Natural killer cell (primary cell): Measurements from ENCODE around the gene HK1. TPM values are rescaled to one million over a fixed set of nuclear protein-coding genes. Genes with fewer than 3 reads are reported as not detected.

Experiments
- ATAC-seq, 3 donors: fragments of 150-1000 bp in 2 of 3; fragments of 200-7000 bp in 1 of 3; cut with Tn5 transposase; 1 replicate in 1 of 3; 2 replicates in 2 of 3; pipeline ENCODE4 v1.10.0; 2021; ENCODE audit warnings: mild to moderate bottlenecking in 2 of 3, moderate library complexity in 2 of 3
- DNase-seq, 2 donors: peaks; one replicate each; pipeline versions ENCODE4 v3.0.0 to v3.0.0-alpha.2; 2013 to 2021; ENCODE audit warnings: mixed read lengths in 1 of 2
- H3K27ac ChIP-seq: one replicate; pipeline ENCODE4 v1.5.1; 2013; ENCODE audit warnings: mild to moderate bottlenecking, low read length
- H3K27me3 ChIP-seq: one replicate; pipeline ENCODE4 v1.6.1; 2013; ENCODE audit warnings: low read length; ENCODE audit not compliant: control insufficient read depth, insufficient read depth
- H3K36me3 ChIP-seq: one replicate; pipeline ENCODE4 v1.6.1; 2013; ENCODE audit warnings: low read length; ENCODE audit not compliant: control insufficient read depth, insufficient read depth
- H3K4me1 ChIP-seq: one replicate; pipeline ENCODE4 v1.6.1; 2013; ENCODE audit warnings: low read length; ENCODE audit not compliant: control insufficient read depth, insufficient read depth
- H3K4me3 ChIP-seq: one replicate; pipeline ENCODE4 v1.5.1; 2013; ENCODE audit warnings: low read length
- H3K9me3 ChIP-seq: one replicate; pipeline ENCODE4 v1.6.1; 2013; ENCODE audit warnings: low read length; ENCODE audit not compliant: control insufficient read depth, insufficient read depth
- H3K27ac Mint-ChIP-seq, 2 donors: one replicate each; pipeline ENCODE4 v1.8.0; 2022; ENCODE audit warnings: mild to moderate bottlenecking in 2 of 2, mixed read lengths in 2 of 2, moderate library complexity in 1 of 2
- H3K27me3 Mint-ChIP-seq, 2 donors: one replicate each; pipeline ENCODE4 v1.8.0; 2022; ENCODE audit warnings: low read depth in 2 of 2, mixed read lengths in 2 of 2
- H3K36me3 Mint-ChIP-seq: one replicate; pipeline ENCODE4 v1.8.0; 2022; ENCODE audit warnings: mixed read lengths
- H3K4me1 Mint-ChIP-seq, 2 donors: one replicate each; pipeline ENCODE4 v1.8.0; 2022; ENCODE audit warnings: mixed read lengths in 2 of 2
- H3K4me3 Mint-ChIP-seq: one replicate; pipeline ENCODE4 v1.8.0; 2022; ENCODE audit warnings: mild to moderate bottlenecking, moderate library complexity, mixed read lengths
- H3K9me3 Mint-ChIP-seq, 2 donors: one replicate each; pipeline ENCODE4 v1.8.0; 2022; ENCODE audit warnings: mixed read lengths in 2 of 2
- CTCF ChIP-seq: fragments of 200-600 bp; IDR thresholded peaks from one replicate; pipeline ENCODE4 v1.8.0; 2022; ENCODE audit warnings: antibody characterized with exemption
- WGBS: methylation state at CpG from one replicate; pipeline ENCODE4 v1.1.7; 2013; ENCODE audit warnings: missing lambda C conversion rate; ENCODE audit not compliant: insufficient coverage; 5-methylcytosine and 5-hydroxymethylcytosine counted together
- intact Hi-C: fragments of 100-400 bp; cut with micrococcal nuclease; formaldehyde crosslinking; loops from one replicate; pipeline ENCODE4 v1.14.2; 2022
- total RNA-seq, 4 donors: library from RNA; stranded (reverse); fragments of 120-200 nt in 1 of 4; gene quantifications; one replicate each; pipeline versions ENCODE4 v1.2.3 to v1.2.4, GENCODE V29; 2013 to 2022

Gene HK1
- total RNA-seq, 3 donors from 2014 or later (not counting 1 experiment from before 2014, with no cell fraction given) = 58.4 to 72.6 (median 69.5) TPM

- Histone ChIP-seq H3K4me3 (no peak overlapping the region), H3K36me3 (no peaks in the 10 kb centered on the region), H3K9me3 (no peaks in the 10 kb centered on the region), H3K27ac (no peak overlapping the region), H3K27me3 (no peaks in the 10 kb centered on the region), H3K4me1 (peaks cover 10% of the 10 kb centered on the region)
- Mint-ChIP-seq H3K9me3 (no peaks in the 10 kb centered on the region), H3K27ac (no peak overlapping the region), H3K4me3 (no peak overlapping the region), H3K27me3 (no peaks in the 10 kb centered on the region), H3K36me3 (no peaks in the 10 kb centered on the region), H3K4me1 (peaks cover 6 to 18% of the 10 kb centered on the region in 2 donors)
- no peak for ATAC-seq
- 80% methylated on average over 10 of the region's 11 CpGs for WGBS
- no peak for DNase-seq
- TF ChIP-seq CTCF = no peak
- intact Hi-C loops = no loop called here
Observed at GRCh38 chr10:69242040-69242851, 36.0 kb upstream of the HK1 start.

- no peaks in the 10 kb centered on the region for H3K9me3 ChIP-seq
- Mint-ChIP-seq H3K36me3 (no peaks in the 10 kb centered on the region), H3K27me3 (no peaks in the 10 kb centered on the region), H3K4me3 (no peak overlapping the region), H3K9me3 (no peaks in the 10 kb centered on the region), H3K27ac (no peak overlapping the region), H3K4me1 (peaks cover under 1 to 13% of the 10 kb centered on the region in 2 donors)
- TF ChIP-seq CTCF = no peak
- H3K27ac ChIP-seq = no peak overlapping the region
- H3K36me3 ChIP-seq = no peaks in the 10 kb centered on the region
- DNase-seq (no peak), ATAC-seq (no peak)
- 89% methylated on average over 5 of the region's 5 CpGs for WGBS
- H3K27me3 ChIP-seq = no peaks in the 10 kb centered on the region
- no peak overlapping the region for H3K4me3 ChIP-seq
- intact Hi-C loops = no loop called here
- peaks cover 6% of the 10 kb centered on the region for H3K4me1 ChIP-seq
Observed at GRCh38 chr10:69242852-69243212, 35.5 kb upstream of the HK1 start.

- 98% methylated on average over 10 of the region's 10 CpGs for WGBS
- H3K36me3 ChIP-seq = no peaks in the 10 kb centered on the region
- no peak for ATAC-seq
- no peak for DNase-seq
- no peak overlapping the region for H3K4me3 ChIP-seq
- H3K27me3 ChIP-seq = no peaks in the 10 kb centered on the region
- peaks cover 4% of the 10 kb centered on the region for H3K4me1 ChIP-seq
- H3K27ac ChIP-seq = no peak overlapping the region
- Mint-ChIP-seq H3K27me3 (no peaks in the 10 kb centered on the region), H3K4me1 (peaks cover 0 to 11% of the 10 kb centered on the region in 2 donors), H3K27ac (no peak overlapping the region), H3K9me3 (no peaks in the 10 kb centered on the region), H3K36me3 (no peaks in the 10 kb centered on the region), H3K4me3 (no peak overlapping the region)
- TF ChIP-seq CTCF = no peak
- no peaks in the 10 kb centered on the region for H3K9me3 ChIP-seq
- intact Hi-C loops = no loop called here
Observed at GRCh38 chr10:69243817-69244216, 34.5 kb upstream of the HK1 start.

- no peak for DNase-seq
- intact Hi-C loops = no loop called here
- Histone ChIP-seq H3K27me3 (no peaks in the 10 kb centered on the region), H3K4me1 (no peaks in the 10 kb centered on the region), H3K36me3 (no peaks in the 10 kb centered on the region), H3K9me3 (no peaks in the 10 kb centered on the region), H3K27ac (no peak overlapping the region), H3K4me3 (no peak overlapping the region)
- Mint-ChIP-seq H3K4me3 (no peak overlapping the region), H3K27ac (no peak overlapping the region), H3K36me3 (no peaks in the 10 kb centered on the region), H3K9me3 (no peaks in the 10 kb centered on the region), H3K27me3 (no peaks in the 10 kb centered on the region), H3K4me1 (peaks cover 0 to 6% of the 10 kb centered on the region in 2 donors)
- no peak for TF ChIP-seq CTCF
- ATAC-seq = no peak
- WGBS = 91% methylated on average over 5 of the region's 5 CpGs
Observed at GRCh38 chr10:69246036-69246435, 32.3 kb upstream of the HK1 start.
